Measurements from ENCODE around the gene DSCAM.

DNA sequence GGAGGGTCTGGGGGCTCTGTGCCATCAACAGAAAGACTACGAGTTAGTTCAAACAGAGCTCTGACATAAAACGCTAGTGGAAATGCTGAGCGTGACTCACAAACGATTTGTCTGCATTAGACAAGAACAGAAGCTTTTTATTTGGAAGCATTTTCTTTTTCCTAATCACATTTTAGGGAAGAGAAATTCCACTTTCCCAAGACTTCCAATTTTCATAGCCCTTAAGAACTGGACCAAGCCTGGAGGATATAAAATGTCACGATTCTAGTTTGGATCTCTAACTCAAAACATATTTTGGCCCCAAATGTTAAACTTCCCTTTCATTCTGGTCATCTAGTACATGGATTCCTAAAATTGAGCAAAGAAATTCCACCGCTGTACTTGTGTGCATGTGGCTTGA lies 659.7 kb downstream of the DSCAM start:
- TF ChIP-seq, protein P1, sequence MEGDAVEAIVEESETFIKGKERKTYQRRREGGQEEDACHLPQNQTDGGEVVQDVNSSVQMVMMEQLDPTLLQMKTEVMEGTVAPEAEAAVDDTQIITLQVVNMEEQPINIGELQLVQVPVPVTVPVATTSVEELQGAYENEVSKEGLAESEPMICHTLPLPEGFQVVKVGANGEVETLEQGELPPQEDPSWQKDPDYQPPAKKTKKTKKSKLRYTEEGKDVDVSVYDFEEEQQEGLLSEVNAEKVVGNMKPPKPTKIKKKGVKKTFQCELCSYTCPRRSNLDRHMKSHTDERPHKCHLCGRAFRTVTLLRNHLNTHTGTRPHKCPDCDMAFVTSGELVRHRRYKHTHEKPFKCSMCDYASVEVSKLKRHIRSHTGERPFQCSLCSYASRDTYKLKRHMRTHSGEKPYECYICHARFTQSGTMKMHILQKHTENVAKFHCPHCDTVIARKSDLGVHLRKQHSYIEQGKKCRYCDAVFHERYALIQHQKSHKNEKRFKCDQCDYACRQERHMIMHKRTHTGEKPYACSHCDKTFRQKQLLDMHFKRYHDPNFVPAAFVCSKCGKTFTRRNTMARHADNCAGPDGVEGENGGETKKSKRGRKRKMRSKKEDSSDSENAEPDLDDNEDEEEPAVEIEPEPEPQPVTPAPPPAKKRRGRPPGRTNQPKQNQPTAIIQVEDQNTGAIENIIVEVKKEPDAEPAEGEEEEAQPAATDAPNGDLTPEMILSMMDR (conservative IDR thresholded peaks at IDR 0.05; ENCODE audit: low read depth in 2 of 2), result no peak
- TF ChIP-seq POLR2AphosphoS5 (IDR thresholded peaks at IDR 0.05; ENCODE audit: low read depth) (no peak), EZH2 (IDR thresholded peaks at IDR 0.05; ENCODE audit: low read depth, unreplicated experiment) (no peak), CREB1 (CRISPR knock-in tag; IDR thresholded peaks at IDR 0.05; ENCODE audit: low read depth) (no peak), JUNB (IDR thresholded peaks at IDR 0.05; ENCODE audit: unreplicated experiment) (no peak), NANOG (IDR thresholded peaks at IDR 0.05; ENCODE audit: borderline replicate concordance) (no peak), EZH2phosphoT487 (IDR thresholded peaks at IDR 0.05; ENCODE audit: unreplicated experiment) (no peak), ZNF114 (CRISPR knock-in tag; IDR thresholded peaks at IDR 0.05) (no peak)
- TF ChIP-seq, protein P2, sequence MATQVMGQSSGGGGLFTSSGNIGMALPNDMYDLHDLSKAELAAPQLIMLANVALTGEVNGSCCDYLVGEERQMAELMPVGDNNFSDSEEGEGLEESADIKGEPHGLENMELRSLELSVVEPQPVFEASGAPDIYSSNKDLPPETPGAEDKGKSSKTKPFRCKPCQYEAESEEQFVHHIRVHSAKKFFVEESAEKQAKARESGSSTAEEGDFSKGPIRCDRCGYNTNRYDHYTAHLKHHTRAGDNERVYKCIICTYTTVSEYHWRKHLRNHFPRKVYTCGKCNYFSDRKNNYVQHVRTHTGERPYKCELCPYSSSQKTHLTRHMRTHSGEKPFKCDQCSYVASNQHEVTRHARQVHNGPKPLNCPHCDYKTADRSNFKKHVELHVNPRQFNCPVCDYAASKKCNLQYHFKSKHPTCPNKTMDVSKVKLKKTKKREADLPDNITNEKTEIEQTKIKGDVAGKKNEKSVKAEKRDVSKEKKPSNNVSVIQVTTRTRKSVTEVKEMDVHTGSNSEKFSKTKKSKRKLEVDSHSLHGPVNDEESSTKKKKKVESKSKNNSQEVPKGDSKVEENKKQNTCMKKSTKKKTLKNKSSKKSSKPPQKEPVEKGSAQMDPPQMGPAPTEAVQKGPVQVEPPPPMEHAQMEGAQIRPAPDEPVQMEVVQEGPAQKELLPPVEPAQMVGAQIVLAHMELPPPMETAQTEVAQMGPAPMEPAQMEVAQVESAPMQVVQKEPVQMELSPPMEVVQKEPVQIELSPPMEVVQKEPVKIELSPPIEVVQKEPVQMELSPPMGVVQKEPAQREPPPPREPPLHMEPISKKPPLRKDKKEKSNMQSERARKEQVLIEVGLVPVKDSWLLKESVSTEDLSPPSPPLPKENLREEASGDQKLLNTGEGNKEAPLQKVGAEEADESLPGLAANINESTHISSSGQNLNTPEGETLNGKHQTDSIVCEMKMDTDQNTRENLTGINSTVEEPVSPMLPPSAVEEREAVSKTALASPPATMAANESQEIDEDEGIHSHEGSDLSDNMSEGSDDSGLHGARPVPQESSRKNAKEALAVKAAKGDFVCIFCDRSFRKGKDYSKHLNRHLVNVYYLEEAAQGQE (IDR thresholded peaks at IDR 0.05; ENCODE audit: unreplicated experiment), result no peak
- TF ChIP-seq, protein P3, sequence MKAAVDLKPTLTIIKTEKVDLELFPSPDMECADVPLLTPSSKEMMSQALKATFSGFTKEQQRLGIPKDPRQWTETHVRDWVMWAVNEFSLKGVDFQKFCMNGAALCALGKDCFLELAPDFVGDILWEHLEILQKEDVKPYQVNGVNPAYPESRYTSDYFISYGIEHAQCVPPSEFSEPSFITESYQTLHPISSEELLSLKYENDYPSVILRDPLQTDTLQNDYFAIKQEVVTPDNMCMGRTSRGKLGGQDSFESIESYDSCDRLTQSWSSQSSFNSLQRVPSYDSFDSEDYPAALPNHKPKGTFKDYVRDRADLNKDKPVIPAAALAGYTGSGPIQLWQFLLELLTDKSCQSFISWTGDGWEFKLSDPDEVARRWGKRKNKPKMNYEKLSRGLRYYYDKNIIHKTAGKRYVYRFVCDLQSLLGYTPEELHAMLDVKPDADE (IDR thresholded peaks at IDR 0.05), result no peak

All from GM23338 (cell line).